ENCODE results near the gene BCAS1. TPM values are rescaled to one million over a fixed set of nuclear protein-coding genes. Genes with fewer than 3 reads are reported as not detected.

The BCAS1 gene
- total RNA-seq, 2 experiments from 2014 or later: 0.09 TPM; not detected in 1

DNA sequence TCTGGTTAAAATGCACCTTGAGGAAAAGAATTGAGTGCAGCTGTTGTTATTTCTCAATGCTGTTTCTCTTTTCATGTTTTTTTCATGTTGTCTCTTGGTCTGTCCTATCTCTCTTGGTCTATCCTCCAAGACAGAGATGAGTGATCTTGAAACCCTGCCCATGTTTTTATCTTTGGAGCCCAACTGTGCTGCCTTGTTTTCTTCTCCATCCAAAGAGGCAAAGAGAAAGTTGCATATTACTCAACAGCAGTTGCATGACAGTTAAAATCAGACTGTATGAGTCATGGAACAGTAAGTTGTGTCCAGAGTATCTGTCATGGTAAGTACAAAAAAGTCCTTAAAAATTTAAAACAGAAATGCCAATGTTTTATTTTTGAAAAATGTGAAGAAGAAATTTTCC lies 26.2 kb downstream of the BCAS1 start:
- Mint-ChIP-seq H3K4me1 (peaks cover 10% of the 10 kb centered on the region), H3K4me3 (no peak overlapping the region), H3K9me3 (peaks cover 5% of the 10 kb centered on the region), H3K27ac (no peak overlapping the region), H3K27me3 (no peaks in the 10 kb centered on the region), H3K36me3 (peaks cover 2% of the 10 kb centered on the region)
- DNase-seq (no peak), ATAC-seq (ENCODE audit: low read depth) (no peak)
- POLR2A ChIA-PET: no interaction called here

DNA sequence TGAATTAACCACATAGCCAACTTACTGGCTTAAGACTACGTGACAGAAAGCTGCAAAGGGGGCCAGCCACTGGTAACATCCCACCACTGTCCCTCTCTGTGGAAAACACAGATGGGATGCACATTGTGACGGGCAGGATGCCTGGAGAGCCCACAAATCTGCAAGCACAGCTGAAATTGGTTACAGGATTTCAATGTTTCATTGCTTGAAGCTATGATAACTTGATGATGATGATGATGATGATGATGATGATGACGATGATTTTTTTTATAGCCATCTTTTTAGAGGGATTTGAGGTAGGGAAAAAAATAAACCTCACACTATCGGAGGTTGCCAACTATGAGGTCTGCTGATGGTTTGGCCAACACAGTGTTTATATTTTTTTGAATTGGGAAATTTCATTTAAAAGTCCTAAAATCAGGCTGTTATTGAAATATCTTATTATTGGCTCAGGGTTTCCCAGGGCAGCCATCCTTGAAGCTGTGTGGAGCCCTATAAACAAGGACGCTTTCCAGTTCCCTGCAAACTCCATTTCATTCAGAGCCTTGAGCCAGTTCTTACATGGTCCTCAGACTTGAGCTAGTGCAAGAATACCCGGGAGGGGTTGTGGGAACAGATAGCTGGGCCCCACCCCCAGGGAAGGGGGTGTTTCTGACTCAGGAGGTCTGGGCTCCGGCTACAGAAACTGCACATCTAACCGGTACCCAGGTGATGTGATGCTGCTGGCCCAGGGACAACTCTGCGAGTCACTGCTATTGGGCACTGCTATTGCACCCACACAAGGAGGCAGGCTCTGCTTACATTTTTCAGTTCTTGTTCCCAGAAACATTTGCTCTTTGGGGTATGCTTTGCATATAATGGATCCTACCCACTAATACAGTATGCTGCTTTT lies 27.1 kb downstream of the BCAS1 start:
- Mint-ChIP-seq H3K9me3 (peaks cover 5% of the 10 kb centered on the region), H3K27me3 (no peaks in the 10 kb centered on the region), H3K27ac (no peak overlapping the region), H3K4me1 (peaks cover 10% of the 10 kb centered on the region), H3K4me3 (no peak overlapping the region), H3K36me3 (peaks cover 2% of the 10 kb centered on the region)
- POLR2A ChIA-PET: no interaction called here
- DNase-seq (no peak), ATAC-seq (ENCODE audit: low read depth) (no peak)

DNA sequence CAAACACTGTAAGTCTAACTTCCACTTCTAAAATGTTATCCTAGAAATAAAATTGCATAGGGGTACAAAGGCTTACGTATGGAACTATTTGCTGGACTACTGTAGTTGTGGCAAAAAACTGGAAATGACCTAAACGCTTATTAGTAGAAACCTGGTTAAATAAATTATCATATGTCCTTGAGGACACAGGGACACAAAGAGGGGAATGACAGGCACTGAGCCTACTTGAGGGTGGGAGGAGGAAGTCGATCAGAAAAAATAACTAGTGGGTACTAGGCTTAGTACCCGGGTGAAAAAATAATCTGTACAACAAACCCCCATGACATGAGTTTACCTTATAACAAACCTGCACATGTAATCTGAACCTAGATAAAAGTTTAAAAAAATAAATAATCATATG lies 28.4 kb downstream of the BCAS1 start:
- peaks cover 2% of the 10 kb centered on the region for H3K9me3 Mint-ChIP-seq
- H3K36me3 Mint-ChIP-seq: peaks cover 2% of the 10 kb centered on the region
- no peak overlapping the region for H3K4me3 Mint-ChIP-seq
- DNase-seq (no peak), ATAC-seq (ENCODE audit: low read depth) (no peak)
- no peaks in the 10 kb centered on the region for H3K27me3 Mint-ChIP-seq
- H3K4me1 Mint-ChIP-seq: peaks cover 1% of the 10 kb centered on the region
- POLR2A ChIA-PET: no interaction called here
- H3K27ac Mint-ChIP-seq: no peak overlapping the region

DNA sequence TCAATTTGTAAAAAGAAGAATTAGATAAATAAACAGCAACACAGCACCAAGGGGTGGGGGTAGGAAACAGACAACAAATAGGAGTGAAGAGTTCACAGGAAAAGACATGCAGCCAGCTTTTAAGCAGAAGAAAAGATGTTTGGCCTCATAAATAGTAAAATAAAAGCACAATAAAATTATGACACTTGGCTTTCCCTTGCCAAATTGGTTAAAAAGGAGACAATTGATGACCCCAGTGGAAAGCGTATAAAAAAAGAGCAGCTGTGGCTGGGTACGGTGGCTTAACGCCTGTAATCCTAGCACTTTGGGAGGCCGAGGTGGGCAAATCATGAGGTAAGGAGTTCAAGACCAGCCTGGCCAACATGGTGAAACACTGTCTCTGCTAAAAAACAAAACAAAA lies 29.1 kb downstream of the BCAS1 start:
- H3K27ac Mint-ChIP-seq: no peak overlapping the region
- peaks cover 2% of the 10 kb centered on the region for H3K36me3 Mint-ChIP-seq
- H3K27me3 Mint-ChIP-seq: no peaks in the 10 kb centered on the region
- peaks cover 1% of the 10 kb centered on the region for H3K4me1 Mint-ChIP-seq
- H3K4me3 Mint-ChIP-seq: no peak overlapping the region
- ATAC-seq (ENCODE audit: low read depth): no peak
- no peak for DNase-seq
- peaks cover 2% of the 10 kb centered on the region for H3K9me3 Mint-ChIP-seq
- POLR2A ChIA-PET: no interaction called here

DNA sequence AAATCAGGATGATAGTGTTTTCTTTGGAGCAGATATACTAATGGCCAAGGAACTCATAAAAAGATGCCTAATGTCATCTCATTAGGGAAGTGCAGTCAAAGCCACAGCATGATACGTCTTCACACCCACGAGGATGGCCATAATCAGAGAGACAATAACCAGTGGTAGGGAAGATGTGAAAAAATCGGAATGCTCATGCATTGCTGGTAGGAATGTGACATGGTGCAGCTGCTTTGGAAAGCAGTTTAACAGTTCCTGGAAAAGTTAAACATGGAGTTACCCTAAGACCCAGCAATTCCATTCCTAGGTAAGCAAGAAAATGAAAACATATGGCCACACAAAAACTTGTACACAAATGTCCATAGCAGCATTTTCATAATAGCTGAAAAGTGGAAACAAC lies 29.9 kb downstream of the BCAS1 start:
- Mint-ChIP-seq H3K4me3 (no peak overlapping the region), H3K4me1 (no peaks in the 10 kb centered on the region), H3K36me3 (no peaks in the 10 kb centered on the region), H3K27ac (no peak overlapping the region), H3K9me3 (no peaks in the 10 kb centered on the region), H3K27me3 (no peaks in the 10 kb centered on the region)
- POLR2A ChIA-PET: no interaction called here
- ATAC-seq (ENCODE audit: low read depth) (no peak), DNase-seq (no peak)

- DNase-seq: no peak
- no peaks in the 10 kb centered on the region for H3K27me3 Mint-ChIP-seq
- no peaks in the 10 kb centered on the region for H3K4me1 Mint-ChIP-seq
- no peaks in the 10 kb centered on the region for H3K9me3 Mint-ChIP-seq
- no peak overlapping the region for H3K27ac Mint-ChIP-seq
- H3K4me3 Mint-ChIP-seq: no peak overlapping the region
- ATAC-seq (ENCODE audit: low read depth): no peak
- POLR2A ChIA-PET: no interaction called here
- H3K36me3 Mint-ChIP-seq: no peaks in the 10 kb centered on the region
These were observed 31.4 kb downstream of the BCAS1 start for GRCh38 chr20:54038961-54039360.

DNA sequence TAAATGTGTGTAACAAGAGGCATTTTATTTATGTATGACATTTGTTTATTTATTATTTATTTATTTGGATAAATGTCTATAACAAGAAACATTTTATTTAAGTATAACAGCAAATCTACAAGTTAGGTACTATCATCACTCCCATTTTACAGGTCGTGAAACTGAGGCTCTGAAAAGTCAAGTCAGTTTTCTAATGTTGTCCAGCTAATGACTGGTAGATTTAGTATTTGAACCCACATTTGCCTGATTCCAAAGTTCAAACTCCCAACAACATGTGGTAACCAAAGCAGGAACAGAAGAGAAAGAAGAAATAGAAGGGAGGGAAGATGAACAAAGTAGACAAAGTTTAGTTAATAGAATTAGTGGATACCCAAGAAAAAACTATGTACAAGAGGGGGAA lies 32.9 kb downstream of the BCAS1 start:
- no peak for ATAC-seq (ENCODE audit: low read depth)

GRCh38 chr20:54029643-54030042 lies 40.8 kb downstream of the BCAS1 start:
- H3K27me3 Mint-ChIP-seq: peaks cover 16% of the 10 kb centered on the region
- no peak overlapping the region for H3K4me3 Mint-ChIP-seq
- H3K9me3 Mint-ChIP-seq: peaks cover 9% of the 10 kb centered on the region
- ATAC-seq (ENCODE audit: low read depth): no peak
- H3K27ac Mint-ChIP-seq: no peak overlapping the region
- H3K36me3 Mint-ChIP-seq: no peaks in the 10 kb centered on the region
- POLR2A ChIA-PET: no interaction called here
- no peak for DNase-seq
- no peaks in the 10 kb centered on the region for H3K4me1 Mint-ChIP-seq

More for the DNA sequence above, 32.9 kb downstream of the BCAS1 start:
- Mint-ChIP-seq H3K9me3 (peaks cover 6% of the 10 kb centered on the region), H3K36me3 (no peaks in the 10 kb centered on the region), H3K27me3 (peaks cover 7% of the 10 kb centered on the region), H3K27ac (no peak overlapping the region), H3K4me3 (no peak overlapping the region), H3K4me1 (no peaks in the 10 kb centered on the region)
- POLR2A ChIA-PET: no interaction called here
- no peak for DNase-seq

DNA sequence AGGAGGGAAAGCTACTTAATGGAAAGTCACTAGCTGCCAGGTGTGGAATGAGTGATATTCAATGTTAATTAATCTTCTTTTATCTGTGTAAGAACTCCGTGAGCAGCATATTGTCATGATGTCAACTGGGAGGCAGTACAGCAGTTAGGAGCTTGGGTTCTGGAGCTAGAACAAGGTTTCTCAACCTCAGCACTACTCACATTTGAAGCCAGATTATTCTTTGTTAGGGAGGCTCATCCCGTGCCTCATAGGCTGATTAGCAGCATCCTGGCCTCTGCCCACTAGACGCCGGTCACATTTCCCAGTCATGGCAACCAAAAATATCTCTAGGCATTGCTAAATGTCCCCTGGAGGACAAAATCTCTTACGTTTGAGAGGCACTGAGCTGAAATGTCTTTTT lies 41.2 kb downstream of the BCAS1 start:
- Mint-ChIP-seq H3K36me3 (no peaks in the 10 kb centered on the region), H3K4me3 (no peak overlapping the region), H3K4me1 (no peaks in the 10 kb centered on the region), H3K27ac (no peak overlapping the region), H3K27me3 (peaks cover 16% of the 10 kb centered on the region), H3K9me3 (peaks cover 9% of the 10 kb centered on the region)
- ATAC-seq (ENCODE audit: low read depth) (no peak), DNase-seq (no peak)
- POLR2A ChIA-PET: no interaction called here

GRCh38 chr20:54028276-54029011 lies 42.0 kb downstream of the BCAS1 start:
- no peaks in the 10 kb centered on the region for H3K36me3 Mint-ChIP-seq
- peaks cover 16% of the 10 kb centered on the region for H3K27me3 Mint-ChIP-seq
- no peaks in the 10 kb centered on the region for H3K4me1 Mint-ChIP-seq
- POLR2A ChIA-PET: no interaction called here
- no peak for DNase-seq
- no peak for ATAC-seq (ENCODE audit: low read depth)
- H3K9me3 Mint-ChIP-seq: peaks cover 9% of the 10 kb centered on the region
- H3K4me3 Mint-ChIP-seq: no peak overlapping the region
- H3K27ac Mint-ChIP-seq: no peak overlapping the region

- Mint-ChIP-seq H3K9me3 (peaks cover 5% of the 10 kb centered on the region), H3K36me3 (no peaks in the 10 kb centered on the region), H3K4me1 (no peaks in the 10 kb centered on the region), H3K4me3 (no peak overlapping the region), H3K27ac (no peak overlapping the region), H3K27me3 (peaks cover 12% of the 10 kb centered on the region)
- POLR2A ChIA-PET: no interaction called here
- DNase-seq: no peak
- ATAC-seq (ENCODE audit: low read depth): no peak
These were observed 42.7 kb downstream of the BCAS1 start for GRCh38 chr20:54027704-54028103.

GRCh38 chr20:54026295-54027064 lies 43.9 kb downstream of the BCAS1 start:
- Mint-ChIP-seq H3K36me3 (no peaks in the 10 kb centered on the region), H3K9me3 (peaks cover under 1% of the 10 kb centered on the region), H3K27ac (no peak overlapping the region), H3K4me3 (no peak overlapping the region), H3K27me3 (peaks cover 8% of the 10 kb centered on the region), H3K4me1 (no peaks in the 10 kb centered on the region)
- ATAC-seq (ENCODE audit: low read depth) (no peak), DNase-seq (no peak)
- POLR2A ChIA-PET: no interaction called here

DNA sequence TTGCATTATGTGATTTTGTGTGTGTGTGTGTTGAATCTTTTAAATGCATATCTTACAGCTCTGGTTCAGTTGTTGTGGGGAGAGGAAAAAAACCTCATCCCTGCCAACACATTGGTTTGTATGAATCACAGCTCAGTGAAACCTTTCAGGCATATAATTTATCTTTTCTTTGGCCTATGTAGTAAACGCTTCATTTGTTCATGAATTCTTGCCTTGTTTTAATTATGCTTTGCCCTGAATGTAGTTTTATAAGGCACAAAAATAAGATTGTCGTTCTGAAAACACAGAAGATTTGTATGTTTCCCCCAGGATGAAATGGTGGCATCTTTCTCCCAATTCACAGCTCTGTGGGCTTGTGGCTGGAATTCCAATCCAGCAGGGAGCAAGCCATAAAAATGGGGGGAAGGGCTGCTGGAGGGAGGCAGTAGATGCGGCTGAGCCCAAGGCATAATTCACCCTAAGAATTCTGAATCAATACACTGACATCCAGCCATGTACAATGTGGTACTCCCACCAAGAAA lies 45.1 kb downstream of the BCAS1 start:
- no peaks in the 10 kb centered on the region for H3K9me3 Mint-ChIP-seq
- H3K27ac Mint-ChIP-seq: no peak overlapping the region
- ATAC-seq (ENCODE audit: low read depth) (no peak), DNase-seq (no peak)
- H3K4me3 Mint-ChIP-seq: no peak overlapping the region
- H3K4me1 Mint-ChIP-seq: no peaks in the 10 kb centered on the region
- H3K36me3 Mint-ChIP-seq: no peaks in the 10 kb centered on the region
- POLR2A ChIA-PET: no interaction called here
- peaks cover 3% of the 10 kb centered on the region for H3K27me3 Mint-ChIP-seq

All from activated naive CD8-positive, alpha-beta T cell treated with anti-CD3 and anti-CD28 coated beads, Interleukin-2, amount 10 ng/mL, durations not matched to agents 7 days and 5 days (primary cell).